K562 (cell line): ENCODE results near the gene TTC27. TPM values are rescaled to one million over a fixed set of nuclear protein-coding genes. Genes with fewer than 3 reads are reported as not detected.

ENCODE experiments used
- ATAC-seq: fragments of 200-7000 bp; cut with Tn5 transposase; 3 replicates; pipeline ENCODE4 v1.9.1; 2020; ENCODE audit warnings: moderate library complexity
- BruUV-seq: library from RNA; stranded (reverse); fragments of 400-500 nt; replicated peaks from 2 replicates; lab custom pipeline; 2021; lab: Mats Ljungman, UMichigan
- CTCF ChIA-PET: fragments of 300-600 bp; formaldehyde crosslinking; extraction: SDS; loops from one replicate; lab custom pipeline; 2021; ENCODE audit warnings: low intra/inter-chr PET ratio; lab: Yijun Ruan, JAX
- POLR2A ChIA-PET: fragments of 300-600, 350-650 bp; sonication (Branson Sonifier 250); formaldehyde crosslinking; extraction: SDS; loops from one replicate; lab custom pipeline; 2021; ENCODE audit warnings: antibody characterized with exemption, inconsistent platforms; lab: Yijun Ruan, JAX
- DNase-seq, 4 experiments: peaks; one replicate each; pipeline versions ENCODE4 v3.0.0 to v3.0.0-alpha.2; 2011 to 2018; ENCODE audit warnings: low spot score in 3 of 4, mixed read lengths in 3 of 4; ENCODE audit errors: extremely low read depth in 1 of 4
- FAIRE-seq: peaks from 2 replicates; lab custom pipeline; 2011; peaks lifted over from hg19 to GRCh38; lab: Jason Lieb, UNC
- H2AFZ ChIP-seq: 2 replicates; pipeline ENCODE4 v1.6.0; 2011; ENCODE audit warnings: low read depth, low read length, control low read depth, inconsistent platforms
- H3K27ac ChIP-seq: fragments of 200-600 bp; 3 replicates; pipeline ENCODE4 v1.8.0; 2011; ENCODE audit warnings: low read depth, mild to moderate bottlenecking, control low read depth, inconsistent platforms, low read length, moderate library complexity, mixed read lengths; ENCODE audit errors: extremely low read depth
- H3K27me3 ChIP-seq, 2 experiments: fragments of 300-600 bp in 1 of 2; 2 replicates in 1 of 2; 3 replicates in 1 of 2; pipeline versions ENCODE4 v1.6.0 to v1.8.0; 2011; ENCODE audit warnings: inconsistent platforms in 2 of 2, low read length in 2 of 2, mild to moderate bottlenecking in 1 of 2, mixed read lengths in 1 of 2, moderate library complexity in 1 of 2; ENCODE audit not compliant: control insufficient read depth in 2 of 2, insufficient read depth in 2 of 2
- H3K36me3 ChIP-seq: fragments of 300-600 bp; 3 replicates; pipeline ENCODE4 v1.8.0; 2011; ENCODE audit warnings: mild to moderate bottlenecking, low read length, inconsistent platforms; ENCODE audit not compliant: control insufficient read depth, insufficient read depth
- H3K4me1 ChIP-seq, 2 experiments: fragments of 200-600 bp in 1 of 2; replicated peaks in 1 of 2; 2 replicates in 1 of 2; 3 replicates in 1 of 2; pipeline versions ENCODE4 v1.5.1 to v1.8.0; 2011; ENCODE audit warnings: inconsistent platforms in 2 of 2, low read length in 2 of 2, mild to moderate bottlenecking in 1 of 2, mixed read lengths in 1 of 2, moderate library complexity in 1 of 2; ENCODE audit not compliant: control insufficient read depth in 2 of 2, insufficient read depth in 2 of 2
- H3K4me2 ChIP-seq: 2 replicates; pipeline ENCODE4 v1.6.1; 2011; ENCODE audit warnings: low read length, control low read depth, inconsistent platforms, mixed read lengths; ENCODE audit not compliant: insufficient read depth
- H3K4me3 ChIP-seq: fragments of 200-600 bp; sonication (generic), shearing (Covaris generic); 2 replicates; pipeline ENCODE4 v1.5.1; 2016; ENCODE audit warnings: control low read depth, inconsistent platforms
- H3K79me2 ChIP-seq: fragments of 200-600 bp; 3 replicates; pipeline ENCODE4 v1.8.0; 2011; ENCODE audit warnings: low read length, inconsistent platforms; ENCODE audit not compliant: control insufficient read depth, insufficient read depth
- H3K9ac ChIP-seq, 2 experiments: 2 replicates each; pipeline versions ENCODE4 v1.6.0 to v1.6.1; 2011; ENCODE audit warnings: low read depth in 2 of 2, low read length in 2 of 2, control low read depth in 1 of 2, inconsistent platforms in 1 of 2, mild to moderate bottlenecking in 1 of 2, mixed read lengths in 1 of 2; ENCODE audit not compliant: insufficient read depth in 1 of 2
- H3K9me1 ChIP-seq: one replicate; pipeline ENCODE4 v1.6.0; 2011; ENCODE audit warnings: inconsistent platforms, mild to moderate bottlenecking, low read length, moderate library complexity; ENCODE audit not compliant: control insufficient read depth, insufficient read depth
- H3K9me3 ChIP-seq: replicated peaks from 2 replicates; pipeline ENCODE4 v1.5.1; 2011; ENCODE audit warnings: low read depth, low read length, inconsistent platforms; ENCODE audit not compliant: control insufficient read depth, insufficient read depth
- H4K20me1 ChIP-seq: replicated peaks from 2 replicates; pipeline ENCODE4 v1.6.1; 2011; ENCODE audit warnings: low read length, inconsistent platforms, mixed read lengths; ENCODE audit not compliant: control insufficient read depth, insufficient read depth
- BRCA1 ChIP-seq, 2 experiments: fragments of 450-650 bp in 1 of 2; sonication (generic) in 1 of 2; formaldehyde crosslinking in 1 of 2; IDR thresholded peaks; 2 replicates each; pipeline versions ENCODE4 v1.5.0 to v1.6.1; 2017 to 2020; ENCODE audit warnings: mild to moderate bottlenecking in 1 of 2, missing genetic modification reagents in 1 of 2
- KLF10 ChIP-seq: fragments of 250-450 bp; sonication (Bioruptor Pico); IDR thresholded peaks from 2 replicates; pipeline ENCODE4 v1.6.1; 2021; ENCODE audit warnings: matching md5 sums
- NELFE ChIP-seq: IDR thresholded peaks from 2 replicates; pipeline ENCODE4 v1.6.1; 2011; ENCODE audit warnings: mild to moderate bottlenecking; ENCODE audit not compliant: insufficient read depth, insufficient read length
- NRF1 ChIP-seq, 2 experiments: fragments of 450-650 bp; IDR thresholded peaks in 1 of 2; conservative IDR thresholded peaks in 1 of 2; 2 replicates each; pipeline ENCODE4 v1.6.1; 2014; ENCODE audit warnings: mild to moderate bottlenecking in 2 of 2
- PBX2 ChIP-seq, 2 experiments: IDR thresholded peaks in 1 of 2; conservative IDR thresholded peaks in 1 of 2; 2 replicates each; pipeline ENCODE4 v1.6.1; 2016; ENCODE audit warnings: low read depth in 2 of 2, mild to moderate bottlenecking in 1 of 2, missing compliant biosample characterization in 1 of 2, missing genetic modification characterization in 1 of 2, moderate library complexity in 1 of 2
- TCF15 ChIP-seq: fragments of 250-450 bp; sonication (Bioruptor Pico); IDR thresholded peaks from 2 replicates; pipeline ENCODE4 v1.8.0; 2022; ENCODE audit warnings: moderate library complexity, mild to moderate bottlenecking, inconsistent platforms
- XRCC4 ChIP-seq: IDR thresholded peaks from one replicate; pipeline ENCODE4 v1.6.1; 2011; ENCODE audit not compliant: insufficient read depth, insufficient read length; ENCODE audit errors: extremely low read depth
- XRCC5 ChIP-seq: fragments of 200-400 bp; formaldehyde crosslinking; IDR thresholded peaks from 2 replicates; pipeline ENCODE4 v1.6.1; 2017; ENCODE audit warnings: low read depth, mild to moderate bottlenecking, low read length
- ZNF316 ChIP-seq: fragments of 450-650 bp; IDR thresholded peaks from 2 replicates; pipeline ENCODE4 v1.6.1; 2016
- ZNF512 ChIP-seq: IDR thresholded peaks from 2 replicates; pipeline ENCODE4 v1.6.1; 2016; ENCODE audit warnings: missing genetic modification characterization, missing compliant biosample characterization
- WGBS: fragments of 100-300 bp; shearing (Covaris generic); methylation state at CpG from one replicate; pipeline ENCODE4 v1.1.6; 2016; ENCODE audit warnings: low coverage, mixed read lengths; ENCODE audit not compliant: insufficient coverage; ENCODE audit errors: missing lambda C conversion rate; 5-methylcytosine and 5-hydroxymethylcytosine counted together
- in situ Hi-C: fragments of 300-500 bp; cut with MboI; formaldehyde crosslinking; loops from 4 replicates; pipeline ENCODE4 v1.15.0; 2018; ENCODE audit warnings: inconsistent platforms, mixed read lengths
- intact Hi-C: fragments of 100-400 bp; cut with micrococcal nuclease; formaldehyde crosslinking; loops from 2 replicates; pipeline ENCODE4 v1.14.2; 2022
- polyA plus RNA-seq, 8 experiments: library from polyadenylated mRNA; depleted of rRNA in 4 of 8; stranded (reverse) in 5 of 8; unstranded in 3 of 8; fragments of >200 nt; fragmentation: Nextera tagmentation in 2 of 8; fragmentation: Illumina TruSeq in 1 of 8; extraction: Ambion mirVana in 2 of 8; extraction: Trizol in 1 of 8; gene quantifications; 2 replicates each; pipeline versions ENCODE4 v1.2.1 to v1.2.3, GENCODE V29; 2011 to 2014; ENCODE audit warnings: inconsistent platforms in 1 of 8, missing spikeins in 1 of 8
- total RNA-seq, 7 experiments: library from RNA; depleted of rRNA in 6 of 7; stranded (reverse); fragments of >200 nt in 6 of 7; fragmentation: Illumina TruSeq in 2 of 7; extraction: Trizol in 2 of 7; gene quantifications; 2 replicates each; pipeline versions ENCODE4 v1.2.1 to v1.2.3, GENCODE V29; 2011 to 2021; ENCODE audit warnings: low replicate concordance in 1 of 7

TTC27 gene
- total and polyA plus RNA-seq, 9 of the 15 experiments (the other 6 are each of a cell fraction or from before 2014, with no cell fraction given) = 44.3 to 93.4 (median 57.3) TPM

GRCh38 chr2:32806857-32807256 lies 179.0 kb downstream of the TTC27 start:
- ChIA-PET CTCF (no interaction called here), POLR2A (no interaction called here)
- Histone ChIP-seq H3K36me3 (peaks cover 14% of the 10 kb centered on the region; the same call in 1 of the 3 replicates), H2AFZ (no peak overlapping the region), H3K27ac (no peak overlapping the region), H3K9me3 (no peaks in the 10 kb centered on the region), H3K4me1 (peaks cover 0 to 5% of the 10 kb centered on the region in 2 experiments; a peak in 2 of 5 replicates), H3K9me1 (no peaks in the 10 kb centered on the region), H3K79me2 (no peaks in the 10 kb centered on the region), H3K9ac (no peak overlapping the region), H4K20me1 (no peaks in the 10 kb centered on the region), H3K4me3 (no peak overlapping the region), H3K4me2 (no peak overlapping the region), H3K27me3 (no peaks in the 10 kb centered on the region)
- TF ChIP-seq ZNF316 (peak; percentile 35; the same call in 1 of the 2 replicates), KLF10 (CRISPR knock-in tag) (no peak), NRF1 (conservative IDR thresholded peaks at IDR 0.05 in 1 of 2, IDR thresholded peaks at IDR 0.05 in 1 of 2) (no peak)
- no TSS peak for BruUV-seq
- in situ Hi-C loops (no loop called here), intact Hi-C loops (no loop called here)
- FAIRE-seq = no peak
- WGBS = 50% methylated on average over 1 of the region's 1 CpG
- no peak for ATAC-seq
- DNase-seq = no peak

- no peak for DNase-seq
- H3K9me1 ChIP-seq = no peaks in the 10 kb centered on the region
- H4K20me1 ChIP-seq = no peaks in the 10 kb centered on the region
- H3K9me3 ChIP-seq = no peaks in the 10 kb centered on the region; the same call in 1 of the 2 replicates
- POLR2A ChIA-PET = no interaction called here
- no peak for ATAC-seq
- no peak overlapping the region for H3K4me3 ChIP-seq
- WGBS = 51% methylated on average over 2 of the region's 5 CpGs
- no peak overlapping the region for H3K4me2 ChIP-seq
- H3K27ac ChIP-seq = no peak overlapping the region
- in situ Hi-C loops = no loop called here
- H3K79me2 ChIP-seq = no peaks in the 10 kb centered on the region
- peaks cover 22% of the 10 kb centered on the region; the same call in 2 of the 3 replicates for H3K36me3 ChIP-seq
- H3K27me3 ChIP-seq = no peaks in the 10 kb centered on the region
- peaks cover 0 to 5% of the 10 kb centered on the region in 2 experiments; a peak in 2 of 5 replicates for H3K4me1 ChIP-seq
- FAIRE-seq = no peak
- intact Hi-C loops = no loop called here
- H2AFZ ChIP-seq = no peak overlapping the region
- BruUV-seq = no TSS peak
- no peak overlapping the region for H3K9ac ChIP-seq
- CTCF ChIA-PET = no interaction called here
- TF ChIP-seq TCF15 (CRISPR knock-in tag) (no peak), XRCC4 (no peak), PBX2 (CRISPR knock-in tag; IDR thresholded peaks at IDR 0.05; ENCODE audit: low read depth) (no peak), PBX2 (tag; conservative IDR thresholded peaks at IDR 0.05; ENCODE audit: low read depth) (no peak), XRCC5 (no peak), NELFE (no peak), BRCA1 (IDR thresholded peaks at IDR 0.05) (no peak), BRCA1 (CRISPR knock-in tag; IDR thresholded peaks at IDR 0.05) (no peak), ZNF512 (tag) (no peak)
These were observed 179.8 kb downstream of the TTC27 start for GRCh38 chr2:32807662-32808061.
